Measurements from ENCODE around the gene ME2.
"Not testable (repeated sequence)": the region's sequence is repeated elsewhere in the genome, so short reads cannot be mapped to it uniquely, and the experiment has no call there.

The ME2 gene

GRCh38 chr18:50878345-50879301, at the start of gene ME2:
ME2 (plus strand) TSS chr18:50879118; CDS start chr18:50895821, 16,703 bp downstream.
- peak; percentile 99 for DNase-seq

- peak; percentile 29 for DNase-seq
These were observed 49.3 kb upstream of the ME2 start for GRCh38 chr18:50829644-50830043.

- DNase-seq = no peak
These were observed 48.4 kb upstream of the ME2 start for GRCh38 chr18:50830544-50830943.

- DNase-seq = no peak
These were observed 46.2 kb upstream of the ME2 start for GRCh38 chr18:50832754-50833153.

GRCh38 chr18:50833496-50833895, 45.4 kb upstream of the ME2 start:
- not testable (repeated sequence) for DNase-seq

GRCh38 chr18:50836521-50836957, 42.4 kb upstream of the ME2 start:
- peak; percentile 98 for DNase-seq

- no peak for DNase-seq
These were observed 39.6 kb upstream of the ME2 start for GRCh38 chr18:50839341-50839740.

GRCh38 chr18:50839996-50840395, 38.9 kb upstream of the ME2 start:
- DNase-seq = no peak

- no peak for DNase-seq
These were observed 36.1 kb upstream of the ME2 start for GRCh38 chr18:50842846-50843245.

GRCh38 chr18:50844554-50844953, 34.4 kb upstream of the ME2 start:
- DNase-seq = no peak

- no peak for DNase-seq
These were observed 34.0 kb upstream of the ME2 start for GRCh38 chr18:50844960-50845359.

- no peak for DNase-seq
These were observed 31.7 kb upstream of the ME2 start for GRCh38 chr18:50847192-50847591.

- DNase-seq = no peak
These were observed 30.8 kb upstream of the ME2 start for GRCh38 chr18:50848061-50848551.

GRCh38 chr18:50848991-50849390, 29.9 kb upstream of the ME2 start:
- DNase-seq = no peak

GRCh38 chr18:50849419-50849821, 29.5 kb upstream of the ME2 start:
- DNase-seq = no peak

- no peak for DNase-seq
These were observed 28.4 kb upstream of the ME2 start for GRCh38 chr18:50850307-50851065.

- DNase-seq = no peak
These were observed 25.1 kb upstream of the ME2 start for GRCh38 chr18:50853863-50854271.

GRCh38 chr18:50855976-50856757, 22.8 kb upstream of the ME2 start:
- DNase-seq = no peak

GRCh38 chr18:50857166-50857565, 21.8 kb upstream of the ME2 start:
- not testable (repeated sequence) for DNase-seq

GRCh38 chr18:50857694-50858093, 21.2 kb upstream of the ME2 start:
- DNase-seq = peak; percentile 38

- no peak for DNase-seq
These were observed 18.9 kb upstream of the ME2 start for GRCh38 chr18:50859793-50860555.

- DNase-seq = no peak
These were observed 17.3 kb upstream of the ME2 start for GRCh38 chr18:50861617-50862016.
